H9 (cell line): Measurements from ENCODE around the gene VGLL2. TPM values are rescaled to one million over a fixed set of nuclear protein-coding genes. Genes with fewer than 3 reads are reported as not detected.

Source experiments
- DNase-seq: peaks from one replicate; pipeline ENCODE4 v3.0.0-alpha.2; 2017
- H2AFZ ChIP-seq: one replicate; pipeline ENCODE4 v1.6.1; 2013; ENCODE audit warnings: mild to moderate bottlenecking, low read length, control low read depth, moderate library complexity
- H2AK5ac ChIP-seq: 2 replicates; pipeline ENCODE4 v1.6.1; 2013; ENCODE audit warnings: low read length, control low read depth, mixed read lengths; ENCODE audit not compliant: insufficient read length
- H2BK120ac ChIP-seq: one replicate; pipeline ENCODE4 v1.6.1; 2013; ENCODE audit warnings: low read depth, mild to moderate bottlenecking, low read length, control low read depth, inconsistent platforms; ENCODE audit not compliant: poor library complexity, severe bottlenecking
- H2BK12ac ChIP-seq: 2 replicates; pipeline ENCODE4 v1.6.1; 2013; ENCODE audit warnings: low read length, control low read depth, mixed read lengths, low read depth; ENCODE audit not compliant: insufficient read length
- H2BK15ac ChIP-seq: 2 replicates; pipeline ENCODE4 v1.6.1; 2013; ENCODE audit warnings: low read depth, low read length, control low read depth
- H2BK20ac ChIP-seq: one replicate; pipeline ENCODE4 v1.6.1; 2013; ENCODE audit warnings: low read depth, mild to moderate bottlenecking, low read length, control low read depth, inconsistent platforms; ENCODE audit not compliant: poor library complexity, severe bottlenecking
- H2BK5ac ChIP-seq: 2 replicates; pipeline ENCODE4 v1.6.1; 2013; ENCODE audit warnings: low read length, control low read depth, mixed read lengths; ENCODE audit not compliant: insufficient read length
- H3K14ac ChIP-seq: 2 replicates; pipeline ENCODE4 v1.6.1; 2013; ENCODE audit warnings: low read length, control low read depth; ENCODE audit not compliant: insufficient read depth
- H3K18ac ChIP-seq: 2 replicates; pipeline ENCODE4 v1.6.1; 2013; ENCODE audit warnings: low read depth, mild to moderate bottlenecking, mixed read lengths, low read length, control low read depth; ENCODE audit not compliant: insufficient read length
- H3K23ac ChIP-seq: 2 replicates; pipeline ENCODE4 v1.6.1; 2013; ENCODE audit warnings: low read length, control low read depth, mixed read lengths, low read depth; ENCODE audit not compliant: insufficient read length
- H3K23me2 ChIP-seq: 2 replicates; pipeline ENCODE4 v1.6.1; 2013; ENCODE audit warnings: low read depth, mild to moderate bottlenecking, mixed read lengths, low read length, control low read depth; ENCODE audit not compliant: insufficient read length, poor library complexity, severe bottlenecking
- H3K27ac ChIP-seq: 2 replicates; pipeline ENCODE4 v1.5.1; 2013; ENCODE audit warnings: low read length, control low read depth, mixed read lengths, low read depth; ENCODE audit not compliant: insufficient read length
- H3K27me3 ChIP-seq: 2 replicates; pipeline ENCODE4 v1.6.1; 2013; ENCODE audit warnings: low read length, control low read depth, inconsistent platforms; ENCODE audit not compliant: insufficient read depth
- H3K4ac ChIP-seq: 2 replicates; pipeline ENCODE4 v1.6.1; 2013; ENCODE audit warnings: low read depth, mild to moderate bottlenecking, control low read depth, inconsistent platforms, low read length, moderate library complexity
- H3K4me1 ChIP-seq: 2 replicates; pipeline ENCODE4 v1.6.1; 2013; ENCODE audit warnings: low read length, control low read depth, inconsistent platforms; ENCODE audit not compliant: insufficient read depth
- H3K4me2 ChIP-seq: 2 replicates; pipeline ENCODE4 v1.6.1; 2013; ENCODE audit warnings: low read length, control low read depth, mixed read lengths; ENCODE audit not compliant: insufficient read length, insufficient read depth
- H3K56ac ChIP-seq: 2 replicates; pipeline ENCODE4 v1.6.1; 2013; ENCODE audit warnings: low read depth, mild to moderate bottlenecking, mixed read lengths, low read length, control low read depth; ENCODE audit not compliant: insufficient read length
- H3K79me1 ChIP-seq: 2 replicates; pipeline ENCODE4 v1.6.1; 2013; ENCODE audit warnings: low read depth, mild to moderate bottlenecking, moderate library complexity, low read length, control low read depth, inconsistent platforms; ENCODE audit not compliant: insufficient read depth, poor library complexity, severe bottlenecking
- H3K79me2 ChIP-seq: 2 replicates; pipeline ENCODE4 v1.6.1; 2013; ENCODE audit warnings: low read length, control low read depth, inconsistent platforms; ENCODE audit not compliant: insufficient read depth
- H3K9ac ChIP-seq: 2 replicates; pipeline ENCODE4 v1.6.1; 2013; ENCODE audit warnings: low read length, control low read depth, mixed read lengths; ENCODE audit not compliant: insufficient read length; ENCODE audit errors: extremely low read depth
- H3K9me3 ChIP-seq: one replicate; pipeline ENCODE4 v1.6.1; 2013; ENCODE audit warnings: low read depth, low read length, inconsistent platforms; ENCODE audit not compliant: control insufficient read depth
- H3T11ph ChIP-seq: one replicate; pipeline ENCODE4 v1.6.1; 2013; ENCODE audit warnings: mild to moderate bottlenecking, low read length, control low read depth, inconsistent platforms
- H4K20me1 ChIP-seq: one replicate; pipeline ENCODE4 v1.6.1; 2013; ENCODE audit not compliant: control insufficient read depth, insufficient read length, insufficient read depth
- H4K5ac ChIP-seq: 2 replicates; pipeline ENCODE4 v1.6.1; 2013; ENCODE audit warnings: low read depth, mild to moderate bottlenecking, mixed read lengths, low read length, control low read depth; ENCODE audit not compliant: insufficient read length
- H4K8ac ChIP-seq: replicated peaks from 2 replicates; pipeline ENCODE4 v1.6.1; 2013; ENCODE audit warnings: low read length, control low read depth, mixed read lengths, low read depth; ENCODE audit not compliant: insufficient read length
- H4K91ac ChIP-seq: 2 replicates; pipeline ENCODE4 v1.6.1; 2013; ENCODE audit warnings: low read depth, mild to moderate bottlenecking, moderate library complexity, mixed read lengths, low read length, control low read depth; ENCODE audit not compliant: insufficient read length
- H3K27ac Mint-ChIP-seq, 3 experiments: 2 replicates in 2 of 3; 3 replicates in 1 of 3; pipeline ENCODE4 v1.8.0; 2020 to 2021; ENCODE audit warnings: mixed read lengths in 3 of 3, mild to moderate bottlenecking in 1 of 3, moderate library complexity in 1 of 3
- H3K27me3 Mint-ChIP-seq: 2 replicates; pipeline ENCODE4 v1.8.0; 2021; ENCODE audit warnings: low read depth, mild to moderate bottlenecking, moderate library complexity, mixed read lengths
- H3K36me3 Mint-ChIP-seq, 3 experiments: 2 replicates in 2 of 3; 3 replicates in 1 of 3; pipeline ENCODE4 v1.8.0; 2020 to 2021; ENCODE audit warnings: low read depth in 3 of 3, mixed read lengths in 3 of 3; ENCODE audit not compliant: insufficient read depth in 1 of 3
- H3K4me1 Mint-ChIP-seq, 2 experiments: 2 replicates each; pipeline ENCODE4 v1.8.0; 2020; ENCODE audit warnings: mixed read lengths in 2 of 2
- H3K4me3 Mint-ChIP-seq, 2 experiments: 2 replicates in 1 of 2; 3 replicates in 1 of 2; pipeline ENCODE4 v1.8.0; 2020 to 2021; ENCODE audit warnings: mild to moderate bottlenecking in 2 of 2, mixed read lengths in 2 of 2, moderate library complexity in 1 of 2
- H3K9me3 Mint-ChIP-seq, 2 experiments: 2 replicates in 1 of 2; 3 replicates in 1 of 2; pipeline ENCODE4 v1.8.0; 2020; ENCODE audit warnings: mild to moderate bottlenecking in 2 of 2, mixed read lengths in 2 of 2, moderate library complexity in 1 of 2
- CTCF ChIP-seq: fragments of 200-600 bp; sonication (generic); conservative IDR thresholded peaks from 3 replicates; pipeline ENCODE4 v1.8.0; 2021; ENCODE audit warnings: antibody characterized with exemption, mild to moderate bottlenecking
- WGBS: extraction: QIAGEN DNeasy Blood & Tissue Kit; methylation state at CpG from one replicate; pipeline ENCODE4 v1.1.7; 2013; ENCODE audit warnings: missing lambda C conversion rate, low lambda C conversion rate, mixed read lengths; ENCODE audit not compliant: insufficient read length; ENCODE audit errors: extremely low coverage; 5-methylcytosine and 5-hydroxymethylcytosine counted together
- total RNA-seq: library from RNA; stranded (reverse); gene quantifications from 2 replicates; pipeline ENCODE4 v1.2.1, GENCODE V29; 2021

The VGLL2 gene
- total RNA-seq, 1 experiment from 2014 or later: not detected

- Histone ChIP-seq H3K4ac (no peak overlapping the region), H2BK5ac (no peak overlapping the region), H4K8ac (no peak overlapping the region), H2BK20ac (no peak overlapping the region), H3K14ac (no peak overlapping the region), H3K79me1 (no peaks in the 10 kb centered on the region), H3K4me2 (no peak overlapping the region), H2AFZ (no peak overlapping the region), H3K9ac (no peak overlapping the region), H2BK120ac (no peak overlapping the region), H2BK12ac (no peak overlapping the region), H3K4me1 (no peaks in the 10 kb centered on the region; the same call in 1 of the 2 replicates), H3K18ac (no peak overlapping the region), H4K91ac (no peak overlapping the region), H3K79me2 (no peaks in the 10 kb centered on the region), H4K20me1 (no peaks in the 10 kb centered on the region), H3K27me3 (no peaks in the 10 kb centered on the region), H3K27ac (no peak overlapping the region), H3T11ph (no peak overlapping the region), H3K23me2 (no peaks in the 10 kb centered on the region), H2AK5ac (no peak overlapping the region), H3K56ac (no peak overlapping the region), H2BK15ac (no peak overlapping the region), H3K9me3 (no peaks in the 10 kb centered on the region), H4K5ac (no peak overlapping the region), H3K23ac (no peak overlapping the region)
- H3K4me3 Mint-ChIP-seq: no peak overlapping the region
- TF ChIP-seq CTCF: no peak
- H3K9me3 Mint-ChIP-seq: no peaks in the 10 kb centered on the region; a peak in 2 of 5 replicates
- no peaks in the 10 kb centered on the region for H3K36me3 Mint-ChIP-seq
- no CpG with 5 or more reads among the region's 3 CpGs for WGBS
- no peaks in the 10 kb centered on the region for H3K27me3 Mint-ChIP-seq
- H3K27ac Mint-ChIP-seq: no peak overlapping the region
- no peak for DNase-seq
- H3K4me1 Mint-ChIP-seq: peaks cover 2 to 4% of the 10 kb centered on the region in 2 experiments; a peak in 3 of 4 replicates
Measured at GRCh38 chr6:117222861-117223260, 42.5 kb upstream of the VGLL2 start.
